ENCODE data around the gene FCER1G.

The FCER1G gene

DNA sequence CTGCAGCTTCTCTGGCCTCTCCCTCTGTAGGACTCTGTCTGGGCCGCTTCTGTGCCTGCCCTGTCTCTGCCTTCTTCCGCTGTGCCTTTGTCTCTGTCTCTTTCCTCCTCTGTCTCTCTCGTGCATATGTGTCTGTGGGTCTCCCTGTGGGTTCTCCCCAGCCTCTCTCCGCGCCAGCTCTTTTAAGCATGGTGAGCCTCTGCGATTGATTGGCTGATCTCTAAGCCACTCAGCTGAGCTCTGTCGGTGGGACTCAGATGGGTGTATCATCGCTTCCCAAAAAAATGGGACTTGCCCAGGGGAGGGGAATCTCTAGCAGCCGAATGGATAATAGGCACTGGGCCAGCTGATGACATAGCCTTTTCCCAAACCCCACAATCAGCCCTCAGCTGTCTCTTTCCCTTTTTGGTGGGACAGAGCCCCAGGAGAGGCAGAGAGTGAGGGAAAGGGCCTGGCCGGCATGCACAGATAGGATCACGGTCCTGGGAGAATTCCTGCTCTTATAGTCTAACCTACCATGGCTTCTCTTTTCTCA lies 16.1 kb upstream of the FCER1G start, which contains the start of gene ADAMTS4:
Gene ADAMTS4, minus strand, starts transcription at position 158 of the 535 bp plus-strand sequence. CDS start 427 bp downstream, outside the sequence.
- no peak for FAIRE-seq
- TF ChIP-seq, protein P1, sequence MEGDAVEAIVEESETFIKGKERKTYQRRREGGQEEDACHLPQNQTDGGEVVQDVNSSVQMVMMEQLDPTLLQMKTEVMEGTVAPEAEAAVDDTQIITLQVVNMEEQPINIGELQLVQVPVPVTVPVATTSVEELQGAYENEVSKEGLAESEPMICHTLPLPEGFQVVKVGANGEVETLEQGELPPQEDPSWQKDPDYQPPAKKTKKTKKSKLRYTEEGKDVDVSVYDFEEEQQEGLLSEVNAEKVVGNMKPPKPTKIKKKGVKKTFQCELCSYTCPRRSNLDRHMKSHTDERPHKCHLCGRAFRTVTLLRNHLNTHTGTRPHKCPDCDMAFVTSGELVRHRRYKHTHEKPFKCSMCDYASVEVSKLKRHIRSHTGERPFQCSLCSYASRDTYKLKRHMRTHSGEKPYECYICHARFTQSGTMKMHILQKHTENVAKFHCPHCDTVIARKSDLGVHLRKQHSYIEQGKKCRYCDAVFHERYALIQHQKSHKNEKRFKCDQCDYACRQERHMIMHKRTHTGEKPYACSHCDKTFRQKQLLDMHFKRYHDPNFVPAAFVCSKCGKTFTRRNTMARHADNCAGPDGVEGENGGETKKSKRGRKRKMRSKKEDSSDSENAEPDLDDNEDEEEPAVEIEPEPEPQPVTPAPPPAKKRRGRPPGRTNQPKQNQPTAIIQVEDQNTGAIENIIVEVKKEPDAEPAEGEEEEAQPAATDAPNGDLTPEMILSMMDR (IDR thresholded peaks at IDR 0.05; ENCODE audit: insufficient read depth, missing control alignments): no peak
- DNase-seq (ENCODE audit: insufficient read length, low spot score): no peak

GRCh38 chr1:161199506-161200139 lies 15.5 kb upstream of the FCER1G start:
- TF ChIP-seq, protein P1 (IDR thresholded peaks at IDR 0.05; ENCODE audit: insufficient read depth, missing control alignments): no peak
- DNase-seq (ENCODE audit: insufficient read length, low spot score) (no peak), FAIRE-seq (no peak)

DNA sequence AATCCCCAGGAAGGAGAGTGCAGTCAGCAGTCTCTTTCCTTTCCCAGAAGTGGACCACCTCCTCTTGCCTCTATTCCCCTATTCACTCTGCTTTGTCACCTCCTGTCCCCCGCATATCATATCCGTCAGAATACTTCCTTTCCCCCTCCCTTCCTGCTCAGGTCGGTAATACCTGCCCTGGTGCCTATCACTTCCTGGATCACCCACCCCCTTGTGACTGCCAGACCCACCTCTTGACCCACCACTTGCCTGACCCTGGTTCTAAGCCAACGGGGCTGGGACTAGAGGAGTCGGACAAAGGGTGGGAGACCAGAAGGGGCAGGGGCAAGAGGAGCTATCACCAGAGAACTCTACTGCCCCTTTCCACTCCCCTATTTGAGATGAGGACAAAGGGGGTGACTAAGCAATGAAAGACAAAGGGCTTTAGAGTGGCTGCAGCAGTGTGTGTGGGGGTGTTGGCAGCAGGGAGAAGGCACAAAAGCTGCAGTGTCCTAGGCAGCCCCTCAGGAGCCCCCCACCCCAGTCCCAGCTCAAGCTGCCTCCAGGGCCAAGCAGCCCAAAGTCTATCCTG lies 14.6 kb upstream of the FCER1G start:
- DNase-seq (ENCODE audit: insufficient read length, low spot score) (no peak), FAIRE-seq (no peak)
- TF ChIP-seq, protein P1 (IDR thresholded peaks at IDR 0.05; ENCODE audit: insufficient read depth, missing control alignments): no peak

DNA sequence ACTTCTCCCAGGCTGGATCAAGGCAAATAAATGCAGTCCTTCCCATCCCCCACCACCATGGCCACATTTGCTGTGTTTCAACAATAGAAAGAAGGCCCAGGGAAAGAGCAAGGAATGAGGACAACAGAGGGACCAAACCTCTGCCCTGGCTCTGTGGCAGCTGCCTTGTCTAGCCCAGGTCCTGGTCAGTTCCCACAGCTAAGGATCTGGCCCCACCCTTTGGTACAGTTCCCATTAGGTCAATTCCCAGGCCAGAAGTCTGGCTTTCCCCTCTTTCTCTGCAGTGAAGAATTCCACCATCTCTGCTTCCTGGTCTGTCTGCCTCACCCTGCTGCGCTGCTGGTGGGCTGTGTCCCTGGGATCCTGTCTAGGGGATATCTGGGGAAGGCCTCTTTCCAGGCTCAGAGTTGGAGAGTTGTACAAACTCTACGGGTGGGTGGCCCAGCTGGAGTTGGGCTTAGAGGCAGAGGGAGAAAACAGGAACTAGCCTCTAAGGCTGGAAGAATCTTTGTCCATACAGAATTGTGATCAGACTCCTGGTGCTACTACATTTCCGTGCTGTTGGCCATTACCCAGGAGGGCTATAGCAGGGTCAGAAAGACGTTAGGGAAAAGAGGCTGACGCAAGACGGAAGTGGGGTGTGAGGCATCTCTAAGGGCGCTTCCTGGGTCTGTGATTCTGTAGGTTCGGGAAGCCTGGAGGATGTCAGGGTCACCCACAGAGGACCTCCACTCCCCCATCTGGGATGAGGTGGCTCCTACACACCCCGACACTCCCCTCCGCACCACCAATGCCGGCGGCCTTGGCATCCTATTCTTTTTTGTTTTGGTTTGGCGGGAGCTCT lies 13.9 kb upstream of the FCER1G start:
- no peak for DNase-seq (ENCODE audit: insufficient read length, low spot score)
- TF ChIP-seq, protein P1 (IDR thresholded peaks at IDR 0.05; ENCODE audit: insufficient read depth, missing control alignments): no peak
- FAIRE-seq: no peak

GRCh38 chr1:161201836-161202712 lies 13.0 kb upstream of the FCER1G start, which contains the start of gene NDUFS2:
NDUFS2 (plus strand) TSS chr1:161202367; CDS start chr1:161202386, 19 bp downstream.
- TF ChIP-seq, protein P1 (IDR thresholded peaks at IDR 0.05; ENCODE audit: insufficient read depth, missing control alignments): peak; percentile 40
- peak; percentile 87 for FAIRE-seq

DNA sequence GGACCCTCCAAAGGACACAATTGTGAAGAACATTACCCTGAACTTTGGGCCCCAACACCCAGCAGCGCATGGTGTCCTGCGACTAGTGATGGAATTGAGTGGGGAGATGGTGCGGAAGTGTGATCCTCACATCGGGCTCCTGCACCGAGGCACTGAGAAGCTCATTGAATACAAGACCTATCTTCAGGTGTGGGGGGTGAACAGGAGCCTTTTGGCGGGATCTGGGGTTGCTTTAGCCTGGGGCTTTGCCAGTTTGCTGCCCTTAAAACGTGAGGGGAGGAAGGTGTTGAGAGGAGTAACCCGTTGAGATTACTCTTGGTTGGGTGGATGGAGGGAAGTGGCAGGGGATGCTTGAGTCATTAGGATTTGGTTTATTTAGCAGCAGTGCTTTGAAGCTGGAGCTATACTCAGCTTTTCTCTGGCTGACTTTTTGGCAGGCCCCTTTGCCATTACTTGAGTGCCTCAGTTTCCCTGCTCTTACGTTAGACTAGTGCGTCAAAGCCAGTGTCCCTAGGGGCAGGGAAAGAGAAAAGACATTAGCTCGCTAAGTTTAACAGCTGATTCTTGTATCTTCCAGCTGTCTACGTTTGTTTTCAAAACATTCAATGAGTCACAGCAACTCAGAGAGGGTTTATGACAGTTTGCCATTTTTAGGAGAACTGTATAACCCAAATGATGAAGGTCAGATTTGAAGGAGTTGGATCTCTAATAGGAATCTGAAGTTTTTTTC lies 8.5 kb upstream of the FCER1G start:
- DNase-seq (ENCODE audit: insufficient read length, low spot score) (no peak), FAIRE-seq (no peak)
- TF ChIP-seq, protein P1 (IDR thresholded peaks at IDR 0.05; ENCODE audit: insufficient read depth, missing control alignments): no peak

More at GRCh38 chr1:161201836-161202712, 13.0 kb upstream of the FCER1G start, which contains the start of gene NDUFS2:
- DNase-seq (ENCODE audit: insufficient read length, low spot score): peak; percentile 92

Data from D721Med (cell line).